Trophoblast cell (in vitro differentiated cells and primary cell): ENCODE results near the gene TRPM8.

Experiments used
- DNase-seq, 2 donors: peaks; one replicate each; pipeline ENCODE4 v3.0.0-alpha.2; 2016
- H2AFZ ChIP-seq: 2 replicates; pipeline ENCODE4 v1.6.1; 2013; ENCODE audit warnings: low read length, moderate library complexity, mild to moderate bottlenecking; ENCODE audit not compliant: insufficient read depth, poor library complexity
- H2AK5ac ChIP-seq: 2 replicates; pipeline ENCODE4 v1.6.1; 2013; ENCODE audit warnings: mild to moderate bottlenecking, low read length
- H2BK120ac ChIP-seq: 2 replicates; pipeline ENCODE4 v1.6.1; 2013; ENCODE audit warnings: low read length, mild to moderate bottlenecking, moderate library complexity; ENCODE audit not compliant: insufficient read depth, poor library complexity
- H2BK12ac ChIP-seq: 2 replicates; pipeline ENCODE4 v1.6.1; 2013; ENCODE audit warnings: mild to moderate bottlenecking, low read length, moderate library complexity
- H2BK5ac ChIP-seq: 2 replicates; pipeline ENCODE4 v1.6.1; 2013; ENCODE audit warnings: low read length, low read depth, moderate library complexity, mild to moderate bottlenecking; ENCODE audit not compliant: poor library complexity
- H3K14ac ChIP-seq: 2 replicates; pipeline ENCODE4 v1.6.1; 2013; ENCODE audit warnings: mild to moderate bottlenecking, low read length
- H3K18ac ChIP-seq: 2 replicates; pipeline ENCODE4 v1.6.1; 2013; ENCODE audit warnings: mild to moderate bottlenecking, low read length
- H3K23ac ChIP-seq: 2 replicates; pipeline ENCODE4 v1.6.1; 2013; ENCODE audit warnings: low read length
- H3K27ac ChIP-seq: 2 replicates; pipeline ENCODE4 v1.5.1; 2013; ENCODE audit warnings: low read depth, mild to moderate bottlenecking, inconsistent platforms, low read length, moderate library complexity
- H3K27me3 ChIP-seq: 2 replicates; pipeline ENCODE4 v1.6.1; 2013; ENCODE audit warnings: inconsistent platforms, mild to moderate bottlenecking, low read length, moderate library complexity; ENCODE audit not compliant: insufficient read depth
- H3K36me3 ChIP-seq, 2 experiments: 1 replicate in 1 of 2; 2 replicates in 1 of 2; pipeline ENCODE4 v1.6.1; 2013; ENCODE audit warnings: low read length in 2 of 2, mild to moderate bottlenecking in 2 of 2, moderate library complexity in 1 of 2; ENCODE audit not compliant: insufficient read depth in 2 of 2, control insufficient read depth in 1 of 2
- H3K4ac ChIP-seq: 2 replicates; pipeline ENCODE4 v1.6.1; 2013; ENCODE audit warnings: low read depth, mild to moderate bottlenecking, low read length, moderate library complexity
- H3K4me1 ChIP-seq, 2 experiments: 1 replicate in 1 of 2; 2 replicates in 1 of 2; pipeline ENCODE4 v1.6.1; 2013; ENCODE audit warnings: low read length in 2 of 2, mild to moderate bottlenecking in 2 of 2, moderate library complexity in 1 of 2; ENCODE audit not compliant: insufficient read depth in 2 of 2, control insufficient read depth in 1 of 2
- H3K4me2 ChIP-seq: 2 replicates; pipeline ENCODE4 v1.6.1; 2013; ENCODE audit warnings: inconsistent platforms, mild to moderate bottlenecking, low read length, moderate library complexity
- H3K4me3 ChIP-seq: 2 replicates; pipeline ENCODE4 v1.5.1; 2013; ENCODE audit warnings: mild to moderate bottlenecking, low read depth, low read length, inconsistent platforms
- H3K79me1 ChIP-seq: one replicate; pipeline ENCODE4 v1.6.1; 2013; ENCODE audit warnings: low read length
- H3K79me2 ChIP-seq: 2 replicates; pipeline ENCODE4 v1.6.1; 2013; ENCODE audit warnings: low read length, mild to moderate bottlenecking; ENCODE audit not compliant: control insufficient read depth, insufficient read depth, poor library complexity
- H3K9ac ChIP-seq: 2 replicates; pipeline ENCODE4 v1.6.1; 2013; ENCODE audit warnings: mild to moderate bottlenecking, low read length
- H3K9me3 ChIP-seq: 2 replicates; pipeline ENCODE4 v1.6.1; 2013; ENCODE audit warnings: low read depth, mild to moderate bottlenecking, control low read depth, inconsistent platforms, low read length; ENCODE audit not compliant: insufficient read depth
- H4K12ac ChIP-seq: 2 replicates; pipeline ENCODE4 v1.6.1; 2013; ENCODE audit warnings: low read depth, mild to moderate bottlenecking, low read length, moderate library complexity
- H4K8ac ChIP-seq: 2 replicates; pipeline ENCODE4 v1.6.1; 2013; ENCODE audit warnings: low read depth, mild to moderate bottlenecking, low read length, moderate library complexity
- H4K91ac ChIP-seq: one replicate; pipeline ENCODE4 v1.6.1; 2013; ENCODE audit warnings: low read depth, mild to moderate bottlenecking, low read length, moderate library complexity
- WGBS: extraction: QIAGEN DNeasy Blood & Tissue Kit; methylation state at CpG from one replicate; pipeline ENCODE4 v1.1.7; 2013; ENCODE audit warnings: missing lambda C conversion rate; ENCODE audit not compliant: insufficient read length, insufficient coverage; ENCODE audit errors: extremely low coverage; 5-methylcytosine and 5-hydroxymethylcytosine counted together

Gene TRPM8

GRCh38 chr2:233960203-233960602 lies 43.0 kb downstream of the TRPM8 start:
- Histone ChIP-seq H4K8ac (no peak overlapping the region), H3K27me3 (no peaks in the 10 kb centered on the region), H2BK5ac (no peak overlapping the region), H3K79me1 (no peaks in the 10 kb centered on the region), H2BK12ac (no peak overlapping the region), H3K27ac (no peak overlapping the region), H3K9ac (no peak overlapping the region), H3K4me1 (no peaks in the 10 kb centered on the region), H3K79me2 (no peaks in the 10 kb centered on the region), H3K18ac (no peak overlapping the region), H3K4ac (no peak overlapping the region), H3K14ac (no peak overlapping the region), H4K12ac (no peak overlapping the region), H3K4me3 (no peak overlapping the region), H2BK120ac (no peak overlapping the region), H3K4me2 (no peak overlapping the region), H3K36me3 (no peaks in the 10 kb centered on the region), H2AK5ac (no peak overlapping the region), H4K91ac (no peak overlapping the region), H2AFZ (no peak overlapping the region), H3K23ac (no peak overlapping the region), H3K9me3 (peaks cover 2% of the 10 kb centered on the region)
- no peak for DNase-seq
- WGBS: no CpG with 5 or more reads among the region's 2 CpGs

GRCh38 chr2:233961905-233962304 lies 44.7 kb downstream of the TRPM8 start:
- no peaks in the 10 kb centered on the region for H3K36me3 ChIP-seq
- no CpG with 5 or more reads among the region's 7 CpGs for WGBS

GRCh38 chr2:233964581-233964980 lies 47.4 kb downstream of the TRPM8 start:
- Histone ChIP-seq H3K14ac (no peak overlapping the region), H4K12ac (no peak overlapping the region), H2AFZ (no peak overlapping the region), H2BK120ac (no peak overlapping the region), H4K91ac (no peak overlapping the region), H3K18ac (no peak overlapping the region), H3K27me3 (no peaks in the 10 kb centered on the region), H3K4me1 (no peaks in the 10 kb centered on the region), H3K27ac (no peak overlapping the region), H2BK12ac (no peak overlapping the region), H3K79me1 (no peaks in the 10 kb centered on the region), H3K36me3 (no peaks in the 10 kb centered on the region), H3K4me2 (no peak overlapping the region), H3K23ac (no peak overlapping the region), H2AK5ac (no peak overlapping the region), H3K79me2 (no peaks in the 10 kb centered on the region), H4K8ac (no peak overlapping the region), H3K9ac (no peak overlapping the region), H2BK5ac (no peak overlapping the region), H3K9me3 (no peaks in the 10 kb centered on the region), H3K4me3 (no peak overlapping the region), H3K4ac (no peak overlapping the region)
- no peak for DNase-seq
- WGBS: no CpG with 5 or more reads among the region's 9 CpGs

More at GRCh38 chr2:233961905-233962304, 44.7 kb downstream of the TRPM8 start:
- Histone ChIP-seq H2AK5ac (no peak overlapping the region), H3K4me1 (no peaks in the 10 kb centered on the region), H2BK12ac (no peak overlapping the region), H3K79me1 (no peaks in the 10 kb centered on the region), H3K27ac (no peak overlapping the region), H3K18ac (no peak overlapping the region), H4K8ac (no peak overlapping the region), H3K9me3 (peaks cover 2% of the 10 kb centered on the region), H4K12ac (no peak overlapping the region), H2BK5ac (no peak overlapping the region), H3K23ac (no peak overlapping the region), H3K4me3 (no peak overlapping the region), H3K4ac (no peak overlapping the region), H3K14ac (no peak overlapping the region), H3K27me3 (no peaks in the 10 kb centered on the region), H3K79me2 (no peaks in the 10 kb centered on the region), H2AFZ (no peak overlapping the region), H2BK120ac (no peak overlapping the region), H3K4me2 (no peak overlapping the region), H4K91ac (no peak overlapping the region), H3K9ac (no peak overlapping the region)
- no peak for DNase-seq

GRCh38 chr2:233965032-233965603 lies 47.9 kb downstream of the TRPM8 start:
- H3K4me3 ChIP-seq: no peak overlapping the region
- H3K23ac ChIP-seq: no peak overlapping the region
- H3K79me2 ChIP-seq: no peaks in the 10 kb centered on the region
- peak overlapping the region; percentile 50 for H3K9ac ChIP-seq
- H3K14ac ChIP-seq: no peak overlapping the region
- no peak overlapping the region for H2AFZ ChIP-seq
- H3K4me2 ChIP-seq: no peak overlapping the region
- no CpG with 5 or more reads among the region's 10 CpGs for WGBS
- H4K8ac ChIP-seq: no peak overlapping the region
- H3K27me3 ChIP-seq: no peaks in the 10 kb centered on the region
- no peak overlapping the region for H2BK5ac ChIP-seq
- peaks cover under 1% of the 10 kb centered on the region for H3K9me3 ChIP-seq
- no peak for DNase-seq
- no peak overlapping the region for H4K91ac ChIP-seq
- H3K4me1 ChIP-seq: no peaks in the 10 kb centered on the region
- no peak overlapping the region for H3K27ac ChIP-seq
- H3K36me3 ChIP-seq: no peaks in the 10 kb centered on the region
- H3K18ac ChIP-seq: no peak overlapping the region
- H3K79me1 ChIP-seq: no peaks in the 10 kb centered on the region
- no peak overlapping the region for H3K4ac ChIP-seq
- H2BK120ac ChIP-seq: no peak overlapping the region
- no peak overlapping the region for H4K12ac ChIP-seq
- H2BK12ac ChIP-seq: no peak overlapping the region
- no peak overlapping the region for H2AK5ac ChIP-seq
